ENCODE measurements around the gene MAPT. TPM values are rescaled to one million over a fixed set of nuclear protein-coding genes. Genes with fewer than 3 reads are reported as not detected.

Gene MAPT
- total RNA-seq, 1 experiment from 2014 or later, result 1.6 TPM

GRCh38 chr17:45939395-45939794 lies 45.0 kb downstream of the MAPT start:
- Mint-ChIP-seq H3K36me3 (ENCODE audit: insufficient read depth, unreplicated experiment) (no peaks in the 10 kb centered on the region), H3K4me1 (ENCODE audit: low read depth, unreplicated experiment) (peaks cover 8% of the 10 kb centered on the region), H3K27ac (ENCODE audit: unreplicated experiment) (no peak overlapping the region), H3K9me3 (ENCODE audit: low read depth, unreplicated experiment) (no peaks in the 10 kb centered on the region), H3K27me3 (ENCODE audit: unreplicated experiment) (peaks cover 100% of the 10 kb centered on the region), H3K4me3 (ENCODE audit: low read depth, unreplicated experiment) (no peak overlapping the region)
- intact Hi-C loops (cut with micrococcal nuclease; ENCODE audit: unreplicated experiment), result no loop called here
- CTCF ChIA-PET, result interaction anchor here (2.0 kb wide), 1 partner anchor 9 kb away, joined by 7 read pairs; no protein-coding TSS in a partner anchor
- TF ChIP-seq CTCF (IDR thresholded peaks at IDR 0.05; ENCODE audit: unreplicated experiment), result no peak
- no peak for DNase-seq
- BruUV-seq (replicated peaks), result no TSS peak

- Mint-ChIP-seq H3K27ac (ENCODE audit: unreplicated experiment) (no peak overlapping the region), H3K9me3 (ENCODE audit: low read depth, unreplicated experiment) (no peaks in the 10 kb centered on the region), H3K36me3 (ENCODE audit: insufficient read depth, unreplicated experiment) (no peaks in the 10 kb centered on the region), H3K4me3 (ENCODE audit: low read depth, unreplicated experiment) (no peak overlapping the region), H3K27me3 (ENCODE audit: unreplicated experiment) (peaks cover 100% of the 10 kb centered on the region), H3K4me1 (ENCODE audit: low read depth, unreplicated experiment) (peaks cover 8% of the 10 kb centered on the region)
- CTCF ChIA-PET, result interaction anchor here (2.0 kb wide), 1 partner anchor 9 kb away, joined by 7 read pairs; no protein-coding TSS in a partner anchor
- intact Hi-C loops (cut with micrococcal nuclease; ENCODE audit: unreplicated experiment), result no loop called here
- BruUV-seq (replicated peaks), result no TSS peak
- no peak for DNase-seq
- TF ChIP-seq CTCF (IDR thresholded peaks at IDR 0.05; ENCODE audit: unreplicated experiment), result no peak
Observed at GRCh38 chr17:45940293-45940692, 45.9 kb downstream of the MAPT start.

GRCh38 chr17:45940826-45941225 lies 46.5 kb downstream of the MAPT start:
- no TSS peak for BruUV-seq (replicated peaks)
- no peaks in the 10 kb centered on the region for H3K36me3 Mint-ChIP-seq (ENCODE audit: insufficient read depth, unreplicated experiment)
- CTCF ChIA-PET, result interaction anchor here (2.0 kb wide), 1 partner anchor 8 kb away, joined by 7 read pairs; no protein-coding TSS in a partner anchor
- intact Hi-C loops (cut with micrococcal nuclease; ENCODE audit: unreplicated experiment), result no loop called here
- H3K27me3 Mint-ChIP-seq (ENCODE audit: unreplicated experiment), result peaks cover 100% of the 10 kb centered on the region
- H3K4me3 Mint-ChIP-seq (ENCODE audit: low read depth, unreplicated experiment), result no peak overlapping the region
- H3K4me1 Mint-ChIP-seq (ENCODE audit: low read depth, unreplicated experiment), result peaks cover 8% of the 10 kb centered on the region
- no peaks in the 10 kb centered on the region for H3K9me3 Mint-ChIP-seq (ENCODE audit: low read depth, unreplicated experiment)
- H3K27ac Mint-ChIP-seq (ENCODE audit: unreplicated experiment), result no peak overlapping the region
- TF ChIP-seq CTCF (IDR thresholded peaks at IDR 0.05; ENCODE audit: unreplicated experiment), result no peak
- DNase-seq, result no peak

GRCh38 chr17:45941395-45941794 lies 47.0 kb downstream of the MAPT start:
- no peak for DNase-seq
- no peaks in the 10 kb centered on the region for H3K9me3 Mint-ChIP-seq (ENCODE audit: low read depth, unreplicated experiment)
- H3K27me3 Mint-ChIP-seq (ENCODE audit: unreplicated experiment), result peaks cover 98% of the 10 kb centered on the region
- CTCF ChIA-PET, result no interaction called here
- BruUV-seq (replicated peaks), result no TSS peak
- no peak for TF ChIP-seq CTCF (IDR thresholded peaks at IDR 0.05; ENCODE audit: unreplicated experiment)
- intact Hi-C loops (cut with micrococcal nuclease; ENCODE audit: unreplicated experiment), result no loop called here
- H3K4me3 Mint-ChIP-seq (ENCODE audit: low read depth, unreplicated experiment), result no peak overlapping the region
- H3K4me1 Mint-ChIP-seq (ENCODE audit: low read depth, unreplicated experiment), result peaks cover 8% of the 10 kb centered on the region
- H3K27ac Mint-ChIP-seq (ENCODE audit: unreplicated experiment), result no peak overlapping the region
- H3K36me3 Mint-ChIP-seq (ENCODE audit: insufficient read depth, unreplicated experiment), result no peaks in the 10 kb centered on the region

All from Calu3 (cell line).